Hippocampal formation (tissue), 2 donors: Measurements from ENCODE around the gene USP4.
A peak's percentile ranks its signal among the peaks of the same experiment; 100 is the strongest.
"Not testable (repeated sequence)": the region's sequence is repeated elsewhere in the genome, so short reads cannot be mapped to it uniquely, and the experiment has no call there.

Experiments
- DNase-seq, 2 donors: peaks; one replicate each; lab custom pipeline; 2025; lab: John Stamatoyannopoulos, UW

The USP4 gene, protein sequence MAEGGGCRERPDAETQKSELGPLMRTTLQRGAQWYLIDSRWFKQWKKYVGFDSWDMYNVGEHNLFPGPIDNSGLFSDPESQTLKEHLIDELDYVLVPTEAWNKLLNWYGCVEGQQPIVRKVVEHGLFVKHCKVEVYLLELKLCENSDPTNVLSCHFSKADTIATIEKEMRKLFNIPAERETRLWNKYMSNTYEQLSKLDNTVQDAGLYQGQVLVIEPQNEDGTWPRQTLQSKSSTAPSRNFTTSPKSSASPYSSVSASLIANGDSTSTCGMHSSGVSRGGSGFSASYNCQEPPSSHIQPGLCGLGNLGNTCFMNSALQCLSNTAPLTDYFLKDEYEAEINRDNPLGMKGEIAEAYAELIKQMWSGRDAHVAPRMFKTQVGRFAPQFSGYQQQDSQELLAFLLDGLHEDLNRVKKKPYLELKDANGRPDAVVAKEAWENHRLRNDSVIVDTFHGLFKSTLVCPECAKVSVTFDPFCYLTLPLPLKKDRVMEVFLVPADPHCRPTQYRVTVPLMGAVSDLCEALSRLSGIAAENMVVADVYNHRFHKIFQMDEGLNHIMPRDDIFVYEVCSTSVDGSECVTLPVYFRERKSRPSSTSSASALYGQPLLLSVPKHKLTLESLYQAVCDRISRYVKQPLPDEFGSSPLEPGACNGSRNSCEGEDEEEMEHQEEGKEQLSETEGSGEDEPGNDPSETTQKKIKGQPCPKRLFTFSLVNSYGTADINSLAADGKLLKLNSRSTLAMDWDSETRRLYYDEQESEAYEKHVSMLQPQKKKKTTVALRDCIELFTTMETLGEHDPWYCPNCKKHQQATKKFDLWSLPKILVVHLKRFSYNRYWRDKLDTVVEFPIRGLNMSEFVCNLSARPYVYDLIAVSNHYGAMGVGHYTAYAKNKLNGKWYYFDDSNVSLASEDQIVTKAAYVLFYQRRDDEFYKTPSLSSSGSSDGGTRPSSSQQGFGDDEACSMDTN

DNA sequence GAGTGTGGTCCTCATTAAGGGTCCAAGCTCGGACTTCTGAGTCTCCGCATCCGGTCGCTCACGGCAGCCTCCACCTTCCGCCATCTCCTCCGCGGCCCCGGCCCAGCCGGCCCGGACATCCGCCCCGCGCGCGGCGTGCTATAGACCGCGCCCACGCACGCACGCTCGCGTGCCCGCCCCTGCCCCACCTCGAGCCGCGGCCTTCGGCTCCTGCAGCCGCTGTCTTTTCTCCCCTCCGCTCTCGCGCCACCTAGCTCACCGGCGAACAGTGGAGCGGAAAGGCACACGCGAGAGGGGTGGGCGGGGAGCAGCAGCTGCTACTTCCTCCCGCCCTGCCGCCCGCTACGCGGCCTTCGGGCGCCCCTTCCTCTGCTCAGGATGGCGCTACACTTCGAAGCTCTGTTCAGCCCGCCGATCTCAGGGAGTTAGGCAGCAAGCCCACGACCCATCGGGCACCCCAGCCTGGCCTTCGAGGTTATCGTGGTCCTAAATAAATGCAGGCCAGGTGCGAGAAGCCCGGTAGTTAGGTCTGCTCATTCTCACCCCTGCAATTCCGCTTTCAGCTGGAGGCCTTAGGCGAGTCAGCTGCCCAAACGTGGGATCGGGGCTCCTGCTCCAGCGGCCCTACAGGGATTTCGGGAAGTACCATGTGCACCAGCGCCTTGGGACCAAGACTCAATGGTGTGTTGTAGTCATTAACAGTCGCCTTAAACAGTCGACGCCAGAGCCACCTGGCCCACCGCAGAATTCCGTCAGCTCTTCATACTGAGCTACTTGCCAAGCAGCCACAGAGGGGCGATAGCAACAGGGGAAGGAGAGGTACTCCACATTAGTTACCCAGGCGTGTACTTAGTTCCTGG lies at the start of gene USP4:
USP4 (minus strand) TSS at position 113 of the 860 bp plus-strand sequence; CDS start at position 84, 29 bp downstream.
- peak; percentile 71 to 75 for DNase-seq

DNA sequence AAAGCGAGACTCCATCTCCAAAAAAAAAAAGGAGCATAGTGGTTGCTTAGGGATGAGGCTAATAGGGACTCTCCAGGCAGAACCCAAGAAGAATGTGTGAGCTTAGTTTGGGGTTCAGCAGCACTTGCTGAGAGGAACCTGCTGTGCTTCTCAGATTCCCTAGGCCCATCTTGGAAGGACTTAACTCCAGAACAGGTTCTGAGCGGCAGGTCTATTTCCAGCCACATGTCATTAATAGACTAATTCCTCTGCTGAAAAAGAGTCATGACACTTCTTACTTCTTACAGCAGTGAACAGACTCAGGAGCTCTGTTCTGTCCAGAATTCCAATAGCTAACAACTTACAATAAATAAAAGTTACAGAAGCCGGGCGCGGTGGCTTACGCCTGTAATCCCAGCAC lies 49.4 kb upstream of the USP4 start:
- no peak for DNase-seq

DNA sequence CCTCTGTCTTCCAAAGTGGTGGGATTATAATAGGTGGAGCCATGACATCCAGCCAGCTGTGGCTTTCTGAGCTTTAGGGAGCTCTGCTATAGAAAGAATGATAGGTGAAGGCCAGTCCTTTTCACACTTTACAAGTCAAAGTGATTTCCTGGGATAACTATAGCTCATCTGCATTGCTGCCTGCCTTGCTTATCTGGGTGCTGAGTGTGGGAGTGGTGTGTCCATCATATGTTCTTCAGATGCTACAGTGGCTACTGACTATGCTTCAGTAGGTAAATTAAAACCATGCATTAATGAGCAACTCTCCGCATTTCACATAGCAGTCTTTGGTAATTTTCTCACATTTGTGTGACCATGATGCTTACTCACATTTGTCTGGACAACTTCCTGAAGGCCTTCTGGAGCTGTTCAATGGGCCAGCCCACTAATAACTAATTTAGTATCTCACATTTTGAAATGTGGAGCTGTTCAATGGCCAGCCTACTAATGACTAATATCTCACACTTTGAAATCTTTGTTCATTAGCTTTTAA lies 48.5 kb upstream of the USP4 start:
- DNase-seq = no peak

DNA sequence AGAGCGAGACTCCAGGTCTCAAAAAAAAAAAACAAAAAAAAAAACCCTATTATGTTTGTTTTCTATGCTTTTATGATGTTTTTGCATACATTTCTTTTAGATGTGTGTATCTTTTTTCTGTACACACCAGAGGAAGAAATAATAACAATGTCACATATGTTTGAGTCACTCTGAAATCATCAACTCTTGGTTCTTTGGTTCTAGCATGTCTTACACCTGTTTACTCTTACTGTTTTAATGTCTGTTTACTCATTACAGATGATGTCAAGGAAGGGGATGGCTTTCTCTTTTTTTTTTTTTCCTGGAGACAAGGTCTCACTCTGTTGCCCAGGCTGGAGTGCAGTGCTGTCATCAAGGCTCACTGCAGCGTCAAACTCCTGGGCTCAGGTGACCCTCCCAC lies 47.9 kb upstream of the USP4 start:
- no peak for DNase-seq

DNA sequence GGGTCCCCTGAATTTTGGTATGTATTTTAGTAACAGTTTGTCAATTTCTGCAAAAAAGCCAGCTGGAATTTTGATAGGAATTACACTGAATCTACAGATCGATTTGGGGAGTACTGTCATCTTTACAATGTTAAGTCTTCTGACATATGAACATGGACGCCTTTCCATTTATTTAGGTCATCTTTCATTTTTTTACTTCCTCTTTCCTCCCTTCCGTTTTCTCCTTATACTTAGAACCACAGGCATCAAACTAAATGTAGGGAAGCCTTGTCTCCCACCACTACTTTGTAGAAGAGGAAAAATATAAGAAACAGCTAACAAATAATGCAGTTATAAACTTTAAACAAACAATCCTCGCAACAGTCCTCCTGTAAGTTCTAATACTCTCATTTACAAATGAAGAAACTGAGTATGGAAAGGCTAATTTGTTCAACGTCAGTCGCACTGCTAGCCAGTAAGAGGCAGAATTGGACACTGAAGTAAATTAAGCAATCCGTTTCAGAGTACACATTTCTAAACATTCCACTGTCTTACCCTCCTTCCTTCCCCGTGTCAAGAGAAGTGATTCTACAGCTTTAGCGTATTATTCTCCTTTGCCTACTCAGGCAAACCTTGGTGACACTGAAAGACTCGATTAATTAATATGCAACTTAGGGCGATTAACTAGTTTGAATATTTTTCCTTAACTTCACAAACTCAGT lies 46.4 kb upstream of the USP4 start:
- DNase-seq = no peak

DNA sequence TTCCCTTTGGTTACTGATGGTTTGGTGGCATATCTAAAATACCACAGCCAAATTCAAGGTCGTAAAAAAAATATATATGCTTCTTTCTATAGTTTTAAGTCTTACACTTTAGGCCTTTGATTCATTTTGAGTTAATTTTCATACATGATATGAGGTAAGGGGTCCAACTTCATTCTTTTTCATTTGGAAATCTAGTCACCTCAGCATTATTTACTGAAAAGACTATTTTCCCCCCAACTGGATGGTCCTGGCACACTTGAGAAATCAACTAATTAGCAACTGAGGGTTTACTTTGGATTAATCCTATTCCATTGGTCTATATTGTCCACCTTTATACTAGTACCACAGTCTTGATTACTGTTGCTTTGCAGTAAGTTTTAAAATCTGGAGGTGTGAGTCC lies 45.8 kb upstream of the USP4 start:
- DNase-seq = no peak

DNA sequence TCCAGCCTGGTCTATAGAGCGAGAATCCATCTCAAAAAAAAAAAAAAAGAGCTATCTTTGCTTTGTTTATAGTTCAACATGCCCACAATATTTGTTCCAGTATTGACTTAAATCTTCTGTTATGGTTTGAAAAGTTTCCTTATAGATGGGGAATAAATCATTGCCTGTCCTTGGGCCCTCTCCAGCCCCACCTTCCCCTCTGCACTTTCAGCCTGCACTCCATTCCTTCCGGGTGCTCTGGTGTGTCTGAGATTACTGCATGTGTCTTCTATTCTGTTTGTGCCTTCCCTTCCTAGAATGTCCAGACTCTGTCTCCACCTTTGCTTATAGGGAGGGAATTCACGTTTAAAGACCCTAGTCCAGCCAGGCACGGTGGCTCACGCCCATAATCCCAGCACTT lies 43.5 kb upstream of the USP4 start:
- no peak for DNase-seq

DNA sequence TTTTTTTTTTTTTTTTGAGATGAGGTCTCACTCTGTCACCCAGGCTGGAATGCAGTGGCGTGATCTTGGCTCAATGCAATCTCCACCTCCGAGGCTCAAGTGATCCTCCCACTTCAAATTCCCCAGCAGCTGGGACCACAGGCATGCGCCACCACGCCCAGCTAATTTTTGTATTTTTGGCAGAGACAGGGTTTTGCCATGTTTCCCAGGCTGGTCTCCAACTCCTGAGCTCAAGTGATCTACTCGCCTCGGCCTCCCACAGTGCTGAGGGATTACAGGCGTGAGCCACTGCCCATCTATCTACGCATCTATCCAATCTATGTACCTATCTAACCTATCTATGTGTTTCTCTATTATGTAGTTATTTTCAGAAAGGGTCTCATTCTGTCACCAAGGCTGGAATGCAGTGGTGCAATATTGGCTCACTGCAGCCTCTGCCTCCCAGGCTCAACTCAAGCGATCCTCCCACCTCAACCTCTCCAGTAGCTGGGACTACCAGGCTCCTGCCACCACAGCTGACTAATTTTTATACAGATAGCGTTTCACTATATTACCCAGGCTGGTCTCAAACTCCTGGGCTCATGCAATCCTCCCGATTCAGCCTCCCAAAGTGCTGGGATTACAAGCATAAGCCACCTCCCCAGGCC lies 38.5 kb upstream of the USP4 start:
- DNase-seq = no peak

DNA sequence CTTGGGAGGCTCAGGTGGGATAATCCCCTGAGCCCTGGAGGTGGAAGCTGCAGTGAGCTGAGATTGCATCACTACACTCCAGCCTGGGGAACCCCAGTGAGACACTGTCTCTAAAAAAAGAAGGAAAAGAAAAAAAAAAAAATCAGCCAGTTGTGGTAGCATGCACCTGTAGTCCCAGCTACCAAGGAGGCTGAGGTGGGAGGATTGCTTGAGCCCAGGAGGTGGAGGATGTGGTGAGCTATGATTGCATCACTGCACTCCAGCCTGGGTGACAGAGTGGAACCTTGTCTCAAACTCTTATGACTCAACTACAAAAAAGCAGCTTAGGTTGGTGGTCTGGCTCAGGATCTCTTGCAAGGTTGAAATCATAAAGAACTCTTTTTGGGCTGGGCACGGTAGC lies 37.6 kb upstream of the USP4 start:
- DNase-seq = no peak

DNA sequence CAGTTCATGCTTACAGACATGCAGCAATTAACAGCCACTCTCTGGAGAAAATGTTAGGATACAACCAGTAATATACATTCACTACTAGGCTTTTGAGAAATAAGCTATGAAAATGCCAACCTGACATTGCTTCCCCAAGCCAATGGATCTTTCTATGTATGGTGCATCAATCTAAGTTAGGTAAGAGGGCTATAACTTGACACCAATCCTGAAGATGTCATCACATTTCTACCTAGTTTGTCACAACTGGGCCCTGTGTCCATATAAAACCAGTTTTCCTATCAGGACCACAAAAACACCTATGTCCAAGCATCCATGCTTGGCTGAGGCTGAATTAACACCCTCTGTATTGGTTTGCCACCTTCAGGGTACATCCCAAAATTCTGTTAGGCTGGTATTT lies 32.1 kb upstream of the USP4 start:
- no peak for DNase-seq

DNA sequence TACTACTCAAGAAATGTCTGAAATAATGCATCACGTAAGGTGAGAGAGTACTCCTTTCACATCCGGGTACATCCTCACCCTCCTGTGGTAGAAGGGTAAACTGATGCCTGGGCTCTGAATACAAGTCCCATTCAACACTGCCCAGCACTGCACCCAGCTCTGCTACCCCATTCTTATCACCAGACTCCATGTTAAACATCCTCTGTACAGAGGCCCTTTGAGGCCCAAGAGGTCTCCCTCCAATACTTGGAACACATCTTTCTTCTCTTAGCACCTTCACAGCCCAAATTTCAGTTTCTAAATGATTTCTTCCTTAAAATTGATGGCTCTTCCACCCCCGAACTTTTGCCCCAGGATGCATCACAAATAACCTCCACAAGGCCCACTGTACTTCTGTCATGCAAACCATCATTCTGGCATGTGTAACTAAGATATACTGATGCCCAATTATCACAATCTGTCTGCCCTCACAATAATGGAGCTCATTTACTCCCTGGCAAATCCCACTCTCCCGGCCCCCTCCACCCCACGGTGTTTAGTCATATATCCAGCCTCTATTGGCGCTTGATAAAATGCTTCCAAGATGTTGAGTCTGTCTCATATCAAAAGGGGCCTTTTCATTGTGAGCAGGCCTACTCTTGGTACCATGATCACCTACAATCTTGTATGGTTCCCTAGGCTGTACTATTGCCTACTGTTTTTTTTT lies 30.9 kb upstream of the USP4 start:
- DNase-seq = no peak

DNA sequence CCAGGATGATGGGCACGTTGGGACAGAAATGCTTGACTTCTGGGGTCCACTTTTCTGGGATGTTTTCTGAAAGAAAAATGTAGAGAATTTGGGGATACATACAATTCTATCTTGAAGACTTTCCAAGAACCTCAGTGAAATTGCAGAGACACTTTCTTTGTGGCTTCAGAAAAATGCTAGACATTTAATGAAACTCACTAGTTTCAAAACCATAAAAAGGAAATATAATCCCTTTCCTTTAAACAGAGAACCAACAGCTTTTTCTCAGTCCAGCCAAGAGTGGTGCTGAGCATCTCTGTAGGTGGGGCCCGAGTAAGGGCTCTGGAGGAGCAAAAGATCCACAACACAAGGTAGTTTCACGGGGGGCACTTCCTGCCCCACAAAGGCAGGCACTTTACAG lies 22.7 kb upstream of the USP4 start:
- DNase-seq = no peak

DNA sequence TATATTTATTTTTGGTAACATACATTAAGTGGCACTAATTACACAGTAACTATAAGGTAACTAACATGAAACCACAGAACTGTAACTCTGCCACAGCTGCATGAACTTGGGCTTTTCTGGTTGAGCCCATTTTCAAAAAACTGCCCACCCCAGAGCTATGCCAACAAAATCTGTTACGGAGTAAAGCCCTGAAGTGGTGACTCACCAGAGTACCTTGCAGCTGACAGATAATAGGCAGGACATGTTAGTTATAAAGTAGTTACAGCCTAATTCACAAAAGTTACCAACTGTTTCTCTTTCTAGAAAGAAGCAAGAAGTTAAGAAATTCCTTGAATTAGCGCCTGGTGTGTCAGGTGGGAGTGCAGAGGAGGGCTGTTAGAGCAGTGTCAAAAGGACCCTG lies 19.8 kb upstream of the USP4 start:
- DNase-seq = no peak

DNA sequence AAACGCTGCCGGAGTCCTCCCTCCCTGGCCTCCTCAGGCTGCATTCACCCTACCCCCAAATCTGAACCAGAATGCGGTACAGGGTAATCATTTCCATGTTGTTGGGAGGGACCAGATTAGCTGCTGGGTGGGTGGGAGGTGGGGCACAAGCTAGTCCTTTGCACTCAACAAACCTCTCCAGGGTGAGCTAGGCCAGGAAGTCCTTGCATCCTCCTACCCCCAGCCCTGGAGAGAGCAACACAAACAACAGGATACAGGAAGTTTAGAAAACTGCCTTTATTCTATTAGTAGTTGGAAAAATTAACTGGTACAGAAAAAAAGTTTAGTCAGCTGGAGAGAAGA lies 19.0 kb upstream of the USP4 start:
- no peak for DNase-seq

DNA sequence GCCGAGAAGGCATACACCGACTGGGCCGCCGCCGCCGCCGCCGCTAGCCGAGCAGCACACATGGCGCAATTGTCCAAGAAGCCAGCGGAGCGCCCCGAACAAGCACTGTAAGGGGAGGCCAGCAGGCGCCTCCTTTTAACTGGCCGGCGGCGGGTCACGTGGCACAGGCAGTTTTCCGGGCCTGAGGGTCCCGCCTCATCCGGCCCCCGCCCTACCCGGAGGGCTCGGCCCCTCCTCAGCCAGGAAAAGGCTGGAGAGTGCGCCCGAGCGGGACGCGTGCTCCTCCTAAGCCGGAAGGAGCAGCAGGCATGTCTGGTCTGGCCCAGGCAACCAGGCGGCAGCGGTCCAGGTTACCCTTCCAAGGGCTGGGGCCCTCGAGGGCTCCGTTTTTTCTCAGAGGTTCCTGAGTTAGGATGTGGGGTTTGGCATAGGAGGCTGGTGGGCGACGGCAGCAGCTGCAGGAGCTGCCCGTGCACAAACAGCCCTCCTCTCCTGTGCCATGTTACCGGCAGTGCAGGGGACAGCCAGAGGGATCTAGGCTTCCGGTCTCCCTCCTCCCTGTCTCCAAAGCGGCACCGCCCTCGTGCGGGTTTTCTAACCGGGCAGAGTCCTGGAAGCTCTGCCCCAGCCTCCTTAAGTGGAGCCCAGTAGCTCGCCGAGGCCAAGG lies 18.5 kb upstream of the USP4 start, which contains the start of gene GPX1:
GPX1 (minus strand) TSS at position 137 of the 667 bp plus-strand sequence; CDS start at position 62, 75 bp downstream.
- peak; percentile 70 to 85 for DNase-seq

DNA sequence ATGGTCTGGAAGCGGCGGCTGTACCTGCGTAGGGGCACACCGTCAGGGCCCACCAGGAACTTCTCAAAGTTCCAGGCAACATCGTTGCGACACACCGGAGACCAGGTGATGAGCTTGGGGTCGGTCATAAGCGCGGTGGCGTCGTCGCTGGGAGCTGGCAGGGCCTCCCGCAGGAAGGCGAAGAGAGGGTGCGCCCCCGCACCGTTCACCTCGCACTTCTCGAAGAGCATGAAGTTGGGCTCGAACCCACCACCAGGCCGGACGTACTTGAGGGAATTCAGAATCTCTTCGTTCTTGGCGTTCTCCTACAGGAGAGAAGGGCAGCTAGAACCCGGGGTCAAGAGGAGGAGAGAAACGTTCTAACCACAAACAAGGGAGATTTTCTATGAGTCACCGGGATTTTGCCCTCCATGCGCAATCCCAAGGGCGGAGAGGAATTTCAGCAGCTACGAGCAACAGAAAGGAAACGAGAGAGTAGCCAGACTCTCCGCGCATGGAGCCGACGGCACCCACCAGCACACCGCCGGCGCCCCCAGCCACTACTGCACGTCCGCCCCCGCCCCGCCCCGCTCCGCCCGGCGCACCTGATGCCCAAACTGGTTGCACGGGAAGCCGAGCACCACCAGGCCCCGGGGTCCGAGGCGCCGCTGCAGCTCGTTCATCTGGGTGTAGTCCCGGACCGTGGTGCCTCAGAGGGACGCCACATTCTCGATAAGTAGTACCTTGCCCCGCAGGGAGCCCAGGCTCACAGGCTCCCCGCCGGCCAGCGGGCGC lies 17.8 kb upstream of the USP4 start:
- DNase-seq = not testable (repeated sequence)

DNA sequence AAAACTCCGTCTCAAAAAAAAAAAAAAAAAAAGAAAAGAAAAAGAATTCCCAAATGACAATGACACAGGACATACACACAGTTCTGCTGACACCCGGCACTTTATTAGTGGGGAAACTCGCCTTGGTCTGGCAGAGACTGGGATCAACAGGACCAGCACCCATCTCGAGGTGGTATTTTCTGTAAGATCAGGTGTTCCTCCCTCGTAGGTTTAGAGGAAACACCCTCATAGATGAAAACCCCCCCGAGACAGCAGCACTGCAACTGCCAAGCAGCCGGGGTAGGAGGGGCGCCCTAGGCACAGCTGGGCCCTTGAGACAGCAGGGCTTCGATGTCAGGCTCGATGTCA lies 17.2 kb upstream of the USP4 start:
- DNase-seq = not testable (repeated sequence)

DNA sequence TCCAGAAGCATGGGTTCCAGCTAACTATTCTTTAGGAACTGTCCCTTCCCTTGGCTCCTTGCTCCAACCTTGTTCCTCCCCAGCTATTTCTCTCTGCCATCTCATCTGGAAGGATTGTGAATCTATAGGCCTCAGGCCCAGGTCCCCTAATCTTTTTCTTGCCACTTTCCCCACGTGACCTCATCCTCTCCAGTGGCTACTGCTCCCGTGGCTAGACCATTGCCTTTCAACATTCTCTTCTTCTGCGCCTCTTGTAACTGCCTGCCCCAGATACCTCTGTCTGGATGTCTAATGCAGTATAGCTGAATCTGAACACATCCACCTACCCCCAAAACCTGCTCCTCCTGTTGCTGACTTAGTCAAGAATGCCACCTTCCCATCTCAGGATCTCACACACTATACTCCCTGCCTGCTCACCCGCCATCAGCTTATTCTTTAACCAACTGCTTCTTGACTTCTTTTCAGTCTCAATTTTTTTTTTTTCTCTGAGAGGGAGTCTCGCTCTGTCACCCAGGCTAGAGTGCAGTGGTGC lies 13.1 kb upstream of the USP4 start:
- no peak for DNase-seq
